ENCODE data around the gene C18orf32. TPM values are rescaled to one million over a fixed set of nuclear protein-coding genes. Genes with fewer than 3 reads are reported as not detected.

The C18orf32 gene
- 8.3 and 13.2 TPM in 2 replicates for total RNA-seq

DNA sequence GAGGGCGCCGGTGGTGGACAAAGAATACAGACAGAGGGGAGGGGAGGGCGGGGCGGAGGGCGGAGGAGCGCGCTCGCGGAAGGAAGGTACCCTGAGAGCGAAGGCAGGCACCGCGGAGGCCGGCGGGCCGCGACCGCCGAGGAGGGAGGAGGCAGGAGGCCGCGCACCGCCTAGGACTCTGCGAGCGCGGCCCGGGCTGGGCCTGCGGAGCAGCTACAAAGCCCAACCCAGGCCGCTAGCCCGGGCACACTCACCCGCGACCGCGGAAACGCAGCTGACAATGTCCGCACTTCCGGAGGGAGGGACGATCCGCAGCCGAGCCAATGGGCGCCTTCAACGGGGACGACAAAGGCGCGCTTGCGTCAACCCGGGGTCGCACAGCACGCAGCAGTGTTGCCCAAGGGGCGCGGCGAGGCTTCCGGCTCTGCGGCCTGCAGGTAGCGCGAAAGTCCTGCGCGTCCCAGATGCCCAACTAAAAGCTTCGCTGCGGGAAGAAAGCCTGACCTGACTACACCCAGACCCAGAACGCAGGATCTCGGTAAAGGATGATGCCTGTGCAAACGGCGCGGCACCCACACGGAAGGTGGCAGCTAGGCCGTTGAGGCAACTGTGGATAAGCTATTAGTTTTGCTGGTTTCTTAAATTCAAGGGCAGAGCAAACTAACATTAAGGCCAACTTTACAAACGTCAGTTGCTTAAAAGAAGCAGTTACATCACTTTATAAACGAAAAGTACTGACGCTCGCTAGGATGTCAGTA, at the start of gene C18orf32:
C18orf32 (minus strand) TSS at position 282 of the 758 bp plus-strand sequence. CDS start 3,486 bp downstream, outside the sequence.

DNA sequence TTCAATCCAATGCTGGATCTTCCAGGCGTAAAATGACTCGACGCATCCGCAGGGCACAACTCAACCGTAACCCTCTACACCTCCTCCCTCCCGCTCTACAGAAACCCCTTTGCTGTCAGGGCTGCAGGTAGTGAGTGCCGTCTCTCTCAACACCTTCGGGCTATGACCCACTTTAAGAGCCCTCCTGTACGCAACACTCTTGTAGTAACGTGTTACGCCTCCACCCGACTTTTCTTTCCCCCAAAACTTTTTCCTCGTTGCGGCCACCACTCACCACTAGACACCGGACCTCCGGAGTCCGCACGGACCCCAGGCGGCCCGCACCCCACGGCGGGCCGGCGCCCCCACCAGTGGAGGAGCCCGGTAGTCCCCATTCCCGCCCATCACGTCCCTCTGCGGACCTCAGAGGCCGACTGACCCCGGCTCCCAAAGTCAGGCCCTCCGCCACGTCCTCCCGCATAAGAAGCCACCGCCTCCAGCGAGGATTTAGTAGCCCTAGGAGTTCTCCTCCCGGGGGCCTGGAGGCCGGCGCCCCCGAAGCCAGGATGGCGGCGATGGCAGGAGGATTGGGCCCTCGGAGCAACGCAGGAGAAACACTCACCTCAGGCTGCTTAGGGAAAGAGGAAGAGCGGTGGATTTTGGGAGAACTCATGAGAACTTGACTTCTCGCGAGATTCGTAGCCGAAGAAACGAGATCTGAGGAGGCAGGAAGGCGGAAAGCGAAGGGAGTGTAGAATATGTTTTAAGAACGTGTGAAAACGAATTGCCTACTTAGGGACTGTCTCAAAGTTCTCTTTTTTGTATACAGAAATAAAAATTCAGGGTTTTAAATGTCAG, 5.0 kb upstream of the C18orf32 start, which contains the start of gene RPL17:
RPL17 (minus strand) TSS at position 609 of the 837 bp plus-strand sequence.

Small RNAs within 50 kb of the gene (small RNA-seq; reads per million reads assigned to genes)
- not detected for gene SNORD58A (ENCODE audit: low replicate concordance)
- not detected for gene SNORD58C (ENCODE audit: low replicate concordance)

Other genes starting within 250 kb of the C18orf32 start
- gene DYM, start 26.6 kb downstream of the C18orf32 start, total RNA-seq, result 33.2 and 45.7 TPM in 2 replicates
- gene RPL17, start 5.2 kb upstream of the C18orf32 start, total RNA-seq, result 1,287 and 1,921 TPM in 2 replicates
- 38.1 and 59.4 TPM in 2 replicates for gene LIPG, start 74.8 kb upstream of the C18orf32 start, total RNA-seq